GM12874 (cell line): ENCODE data around the gene NKAP.

Experiments used
- CTCF ChIP-seq: IDR thresholded peaks from 2 replicates; pipeline ENCODE4 v1.5.1; 2011; ENCODE audit warnings: low read depth, mild to moderate bottlenecking, control low read depth, low read length, moderate library complexity; ENCODE audit not compliant: insufficient read depth

Gene NKAP

DNA sequence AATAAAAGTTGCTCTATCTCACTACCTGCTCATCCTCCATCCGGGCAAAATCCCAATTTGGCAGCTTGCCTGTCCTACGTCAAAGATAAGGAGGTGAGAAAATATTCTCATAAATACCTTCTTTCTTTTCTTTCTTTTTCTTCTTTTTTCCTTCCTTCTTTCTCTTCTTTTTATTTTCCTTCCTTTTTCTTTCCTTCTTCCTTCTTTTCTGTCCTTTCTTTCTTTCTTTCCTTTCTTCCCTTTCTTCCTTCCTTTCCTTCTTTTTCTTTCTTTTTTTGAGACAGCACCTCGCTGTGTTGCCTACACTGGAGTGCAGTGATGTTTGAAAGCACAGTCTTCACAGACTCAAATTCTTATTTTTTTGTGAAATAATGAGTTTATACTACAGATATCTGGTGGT is 38.6 kb upstream of the NKAP start:
- TF ChIP-seq CTCF, result no peak

GRCh38 chrX:119981286-119982070 is 37.9 kb upstream of the NKAP start:
- peak; percentile 45 for TF ChIP-seq CTCF

DNA sequence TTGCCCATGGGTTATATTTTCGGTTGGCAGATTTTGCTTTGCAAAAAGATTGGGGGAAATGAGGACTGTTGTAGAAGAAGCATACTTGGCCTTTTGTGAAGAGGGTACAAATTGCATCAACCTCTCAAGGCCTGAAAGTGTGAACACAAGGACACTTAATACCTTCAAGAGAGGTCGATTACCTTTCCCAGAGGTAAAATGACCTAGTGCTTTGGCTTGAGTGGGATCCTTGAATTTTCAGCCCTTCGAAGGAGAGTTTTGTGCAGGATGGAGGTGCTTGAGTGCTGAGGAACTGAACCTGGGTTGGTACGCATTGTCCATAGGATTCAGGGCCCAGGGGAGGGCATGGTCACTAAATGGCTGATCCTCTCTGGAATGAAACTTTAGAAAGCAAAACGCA is 27.6 kb upstream of the NKAP start:
- no peak for TF ChIP-seq CTCF

DNA sequence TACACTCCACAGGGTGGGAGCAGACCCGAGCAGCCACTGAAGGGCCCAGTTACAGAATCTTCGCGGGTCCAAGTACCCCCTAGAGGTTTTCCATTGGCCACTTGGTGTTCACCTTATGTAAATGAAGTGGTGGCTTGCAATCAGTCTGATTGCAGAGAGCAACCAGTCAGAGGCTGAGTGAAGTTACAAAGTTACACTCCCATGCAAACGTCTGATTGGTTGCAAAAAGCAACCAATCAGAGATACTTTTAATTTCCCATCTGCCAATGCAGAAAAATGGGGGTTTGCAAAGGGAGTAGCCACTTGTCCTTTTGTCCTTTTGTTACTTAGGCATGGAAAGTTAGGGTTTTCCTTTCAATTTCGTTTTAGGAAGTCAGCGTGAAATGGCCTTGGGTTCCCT is 27.0 kb upstream of the NKAP start:
- TF ChIP-seq CTCF, result no peak

GRCh38 chrX:119960625-119961024 is 17.1 kb upstream of the NKAP start:
- no peak for TF ChIP-seq CTCF

- no peak for TF ChIP-seq CTCF
These were observed 10.8 kb upstream of the NKAP start for GRCh38 chrX:119954374-119954773.

GRCh38 chrX:119948381-119948780 is 4.8 kb upstream of the NKAP start:
- TF ChIP-seq CTCF, result 0 out of 2 replicates have a peak, but pooled peaks have one; percentile 17
